ENCODE measurements around the gene RTL10. TPM values are rescaled to one million over a fixed set of nuclear protein-coding genes. Genes with fewer than 3 reads are reported as not detected.

The RTL10 gene
- total and polyA plus RNA-seq, 2 of the 13 experiments (the other 11 are each of a cell fraction or from before 2014, with no cell fraction given): 14.1 to 15.8 TPM

- no peak for TF ChIP-seq HNRNPH1 (optimal IDR thresholded peaks at IDR 0.05; ENCODE audit: low read depth, low read length)
- no peak for TF ChIP-seq RARG (CRISPR knock-in tag; IDR thresholded peaks at IDR 0.05; ENCODE audit: low read depth)
- TF ChIP-seq ZBTB8A (CRISPR knock-in tag; IDR thresholded peaks at IDR 0.05; ENCODE audit: borderline replicate concordance, low read depth): no peak
- TF ChIP-seq ETV5 (CRISPR knock-in tag; IDR thresholded peaks at IDR 0.05; ENCODE audit: borderline replicate concordance): no peak
Measured at GRCh38 chr22:19831016-19831415, 23.7 kb downstream of the RTL10 start (continued).

- TF ChIP-seq CBX2 (IDR thresholded peaks at IDR 0.05; ENCODE audit: low read depth, low read length) (no peak), CBX2 (CRISPR knock-in tag; IDR thresholded peaks at IDR 0.05; ENCODE audit: low read depth) (no peak), SMYD3 (CRISPR knock-in tag; IDR thresholded peaks at IDR 0.05) (no peak), KDM1A (CRISPR knock-in tag; IDR thresholded peaks at IDR 0.05) (no peak), SNAPC2 (CRISPR knock-in tag; IDR thresholded peaks at IDR 0.05) (no peak), TGIF2 (CRISPR knock-in tag; IDR thresholded peaks at IDR 0.05) (no peak), JUNB (CRISPR knock-in tag; IDR thresholded peaks at IDR 0.05; ENCODE audit: borderline replicate concordance) (no peak), ZNF646 (CRISPR knock-in tag; IDR thresholded peaks at IDR 0.05) (no peak), NAIF1 (CRISPR knock-in tag; IDR thresholded peaks at IDR 0.05; ENCODE audit: borderline replicate concordance) (no peak), ZNF263 (CRISPR knock-in tag; IDR thresholded peaks at IDR 0.05) (no peak), KLF16 (CRISPR knock-in tag; IDR thresholded peaks at IDR 0.05) (no peak), TP53 (CRISPR knock-in tag; conservative IDR thresholded peaks at IDR 0.05) (no peak), MTF1 (CRISPR knock-in tag; IDR thresholded peaks at IDR 0.05) (no peak), SATB2 (CRISPR knock-in tag; IDR thresholded peaks at IDR 0.05) (no peak)
- Histone ChIP-seq H2AFZ (ENCODE audit: low read length) (no peak overlapping the region), H3K9me3 (ENCODE audit: low read length) (no peaks in the 10 kb centered on the region), H3K79me2 (ENCODE audit: insufficient read depth, low read length) (no peaks in the 10 kb centered on the region), H4K20me1 (ENCODE audit: insufficient read depth, low read length) (no peaks in the 10 kb centered on the region), H3K4me1 (ENCODE audit: insufficient read depth, low read length) (peaks cover 45% of the 10 kb centered on the region), H3K27ac (ENCODE audit: extremely low read length, insufficient read depth, low read length) (no peak overlapping the region), H3K4me3 (replicated peaks in 1 of 3; ENCODE audit: insufficient read depth in 1 of 3, low read depth in 2 of 3, low read length in 3 of 3) (no peak overlapping the region), H3K9ac (ENCODE audit: insufficient read depth, low read depth, low read length) (no peak overlapping the region), H3K36me3 (replicated peaks in 1 of 2; ENCODE audit: control insufficient read depth in 1 of 2, insufficient read depth in 2 of 2, low read length in 2 of 2) (no peaks in the 10 kb centered on the region), H3K27me3 (ENCODE audit: control insufficient read depth in 1 of 2, insufficient read depth in 2 of 2, low read length in 2 of 2) (no peaks in the 10 kb centered on the region), H3K4me2 (ENCODE audit: low read depth, low read length) (no peak overlapping the region)
- ATAC-seq (no peak), DNase-seq (ENCODE audit: low spot score) (no peak), FAIRE-seq (no peak)
- CTCF ChIA-PET (ENCODE audit: low intra/inter-chr PET ratio, low total read pairs): no interaction called here
- no TSS peak for BruUV-seq (replicated peaks)
- WGBS (ENCODE audit: low lambda C conversion rate): 95% methylated on average over 2 of the region's 2 CpGs
- in situ Hi-C loops (cut with HindIII; ENCODE audit: extremely low pct_ligation_motif_present, low pct_unique_long_range_greater_than_20kb) (no loop called here), intact Hi-C loops (cut with micrococcal nuclease; ENCODE audit: unreplicated experiment) (no loop called here)
- POLR2A ChIA-PET: interaction anchor here (1.1 kb wide), 1 partner anchor 28 kb away, joined by 3 read pairs; no protein-coding TSS in a partner anchor
Measured at GRCh38 chr22:19828035-19828401, 26.7 kb downstream of the RTL10 start.

Measured in HepG2 (cell line).